Activated naive CD8-positive, alpha-beta T cell treated with anti-CD3 and anti-CD28 coated beads, Interleukin-2, amount 50 U/mL, for 24 hours (primary cell): ENCODE measurements around the gene SYCN.
A peak's percentile ranks its signal among the peaks of the same experiment; 100 is the strongest.

Experiments used
- ATAC-seq: fragments of 150-1000 bp; cut with Tn5 transposase; one replicate; pipeline ENCODE4 v1.10.0; 2021
- DNase-seq: peaks from one replicate; pipeline ENCODE4 v3.0.0; 2021
- H3K27ac Mint-ChIP-seq: one replicate; pipeline ENCODE4 v1.8.0; 2021; ENCODE audit warnings: mild to moderate bottlenecking, mixed read lengths
- H3K27me3 Mint-ChIP-seq: one replicate; pipeline ENCODE4 v1.8.0; 2021; ENCODE audit warnings: mixed read lengths
- H3K36me3 Mint-ChIP-seq: one replicate; pipeline ENCODE4 v1.8.0; 2021; ENCODE audit warnings: low read depth, mixed read lengths
- H3K4me1 Mint-ChIP-seq: one replicate; pipeline ENCODE4 v1.8.0; 2021; ENCODE audit warnings: mixed read lengths
- H3K4me3 Mint-ChIP-seq: one replicate; pipeline ENCODE4 v1.8.0; 2021; ENCODE audit warnings: mild to moderate bottlenecking, moderate library complexity, mixed read lengths
- H3K9me3 Mint-ChIP-seq: one replicate; pipeline ENCODE4 v1.8.0; 2021; ENCODE audit warnings: mixed read lengths

Gene SYCN

DNA sequence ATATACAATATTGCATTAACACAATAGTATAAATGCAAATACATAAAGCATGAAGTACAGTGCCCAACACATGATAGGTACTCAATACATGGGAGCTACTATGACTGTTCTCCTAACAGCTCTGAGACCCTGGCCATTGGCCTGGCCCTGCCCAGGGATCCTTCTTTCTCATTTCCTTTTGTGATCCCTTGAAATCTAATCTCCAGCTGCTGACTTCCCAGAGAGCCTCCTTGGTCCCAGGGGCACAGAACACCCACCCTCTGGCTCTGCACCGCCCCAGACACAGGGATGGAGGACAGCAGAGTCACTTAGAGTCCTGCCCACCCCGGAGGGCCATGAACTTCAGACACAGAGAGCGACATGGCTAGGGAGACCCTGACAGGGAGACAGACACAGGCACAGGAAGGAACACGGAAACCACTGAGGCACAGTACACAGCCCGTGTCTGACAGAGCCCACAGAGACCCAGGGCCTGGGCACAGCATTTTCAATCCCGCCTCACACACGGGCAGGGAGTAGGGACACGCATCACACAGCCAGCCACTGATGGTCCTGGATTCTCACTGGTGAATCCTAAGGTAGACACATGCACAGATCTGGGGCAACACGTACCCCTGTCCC, 4.2 kb upstream of the SYCN start:
- no peak for ATAC-seq

GRCh38 chr19:39207293-39207836, 3.3 kb upstream of the SYCN start:
- H3K27ac Mint-ChIP-seq, result no peak overlapping the region
- DNase-seq (no peak), ATAC-seq (no peak)
- no peak overlapping the region for H3K4me3 Mint-ChIP-seq
- no peaks in the 10 kb centered on the region for H3K9me3 Mint-ChIP-seq
- no peaks in the 10 kb centered on the region for H3K4me1 Mint-ChIP-seq
- H3K27me3 Mint-ChIP-seq, result peaks cover 21% of the 10 kb centered on the region
- no peaks in the 10 kb centered on the region for H3K36me3 Mint-ChIP-seq

More for the DNA sequence above, 4.2 kb upstream of the SYCN start:
- Mint-ChIP-seq H3K27ac (no peak overlapping the region), H3K4me1 (no peaks in the 10 kb centered on the region), H3K4me3 (no peak overlapping the region), H3K27me3 (peaks cover 12% of the 10 kb centered on the region), H3K9me3 (no peaks in the 10 kb centered on the region), H3K36me3 (no peaks in the 10 kb centered on the region)
- DNase-seq, result no peak

DNA sequence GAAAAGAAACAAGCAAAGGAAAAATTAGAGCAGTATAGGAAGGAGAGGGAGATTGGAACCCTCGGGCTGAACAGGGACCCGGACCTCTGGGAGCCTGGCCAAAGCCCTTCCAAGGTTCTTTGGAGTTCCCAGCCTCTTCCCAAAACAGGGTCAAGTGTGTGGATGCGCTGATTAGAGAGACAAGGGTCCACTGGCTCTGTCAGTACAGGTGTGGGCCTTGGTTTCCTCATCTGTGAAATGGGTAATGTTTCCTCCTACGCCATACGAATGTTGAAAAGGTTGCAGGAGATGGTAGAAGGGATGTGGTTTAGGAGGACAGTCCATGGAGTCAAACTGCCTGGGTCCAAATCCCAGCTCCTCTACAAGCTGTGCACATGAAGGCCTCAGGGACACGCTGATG, 2.1 kb upstream of the SYCN start:
- ATAC-seq (no peak), DNase-seq (no peak)
- H3K27me3 Mint-ChIP-seq, result peaks cover 33% of the 10 kb centered on the region
- H3K4me3 Mint-ChIP-seq, result no peak overlapping the region
- no peaks in the 10 kb centered on the region for H3K9me3 Mint-ChIP-seq
- no peaks in the 10 kb centered on the region for H3K36me3 Mint-ChIP-seq
- H3K27ac Mint-ChIP-seq, result no peak overlapping the region
- H3K4me1 Mint-ChIP-seq, result no peaks in the 10 kb centered on the region

GRCh38 chr19:39205449-39205764, 1.3 kb upstream of the SYCN start:
- H3K9me3 Mint-ChIP-seq, result no peaks in the 10 kb centered on the region
- DNase-seq, result no peak
- no peak for ATAC-seq
- H3K4me1 Mint-ChIP-seq, result no peaks in the 10 kb centered on the region
- no peak overlapping the region for H3K4me3 Mint-ChIP-seq
- H3K27me3 Mint-ChIP-seq, result peaks cover 40% of the 10 kb centered on the region
- no peak overlapping the region for H3K27ac Mint-ChIP-seq
- H3K36me3 Mint-ChIP-seq, result no peaks in the 10 kb centered on the region

- H3K4me1 Mint-ChIP-seq, result no peaks in the 10 kb centered on the region
- peaks cover 53% of the 10 kb centered on the region for H3K27me3 Mint-ChIP-seq
- no peak for DNase-seq
- no peak overlapping the region for H3K4me3 Mint-ChIP-seq
- H3K27ac Mint-ChIP-seq, result no peak overlapping the region
- H3K9me3 Mint-ChIP-seq, result no peaks in the 10 kb centered on the region
- no peak for ATAC-seq
- no peaks in the 10 kb centered on the region for H3K36me3 Mint-ChIP-seq
Observed at GRCh38 chr19:39202998-39203355, 1.1 kb downstream of the SYCN start.

DNA sequence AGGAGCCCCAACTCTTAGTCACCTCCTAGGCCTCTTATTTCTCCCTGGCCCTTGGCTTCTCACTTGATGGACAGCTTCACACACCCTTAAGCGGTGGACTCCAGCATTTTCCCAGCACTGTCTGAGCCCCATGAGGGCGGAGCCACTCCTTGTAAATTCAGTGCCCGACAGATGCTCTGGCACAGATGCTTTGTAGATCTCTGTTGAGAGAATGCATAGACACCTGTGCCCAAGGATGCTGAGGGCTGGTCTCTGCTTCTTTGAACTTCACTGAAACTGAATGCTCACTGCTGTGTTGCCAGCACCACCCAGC, 3.3 kb downstream of the SYCN start:
- no peak overlapping the region for H3K27ac Mint-ChIP-seq
- no peak overlapping the region for H3K4me3 Mint-ChIP-seq
- peaks cover 69% of the 10 kb centered on the region for H3K27me3 Mint-ChIP-seq
- peaks cover 8% of the 10 kb centered on the region for H3K4me1 Mint-ChIP-seq
- H3K9me3 Mint-ChIP-seq, result no peaks in the 10 kb centered on the region
- ATAC-seq (no peak), DNase-seq (no peak)
- no peaks in the 10 kb centered on the region for H3K36me3 Mint-ChIP-seq

DNA sequence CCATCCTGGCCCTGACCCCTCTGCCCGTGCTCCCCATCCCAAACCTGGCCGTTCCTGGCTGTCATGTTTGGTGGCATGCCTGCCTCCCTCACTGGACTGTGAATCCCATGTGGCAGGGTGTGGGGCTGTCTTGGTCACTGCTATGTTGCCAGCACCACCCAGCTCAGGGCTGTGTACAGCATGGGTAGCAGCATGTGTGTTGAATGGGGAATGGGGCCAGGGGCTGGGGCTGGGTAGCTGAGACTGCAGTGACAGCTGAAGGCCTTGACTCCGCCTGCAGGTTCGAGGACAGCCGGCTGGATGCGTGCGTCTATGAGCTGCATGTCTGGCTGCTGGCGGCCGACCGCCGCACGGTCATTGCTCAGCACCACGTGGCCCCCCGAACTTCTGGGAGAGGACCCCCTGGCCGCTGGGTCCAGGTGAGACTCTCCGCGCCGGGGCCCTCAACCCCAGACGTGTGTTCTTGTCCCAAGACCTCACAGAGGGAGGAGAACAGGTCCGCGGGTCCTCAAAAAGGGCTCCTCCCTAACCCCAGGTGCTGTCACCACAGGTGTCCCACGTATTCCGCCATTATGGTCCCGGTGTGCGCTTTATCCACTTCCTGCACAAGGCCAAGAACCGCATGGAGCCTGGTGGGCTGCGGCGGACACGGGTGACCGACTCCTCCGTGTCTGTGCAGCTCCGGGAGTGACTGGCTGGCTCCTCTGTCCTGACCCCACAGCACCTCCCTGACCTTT, 3.8 kb downstream of the SYCN start:
- no peaks in the 10 kb centered on the region for H3K9me3 Mint-ChIP-seq
- H3K27me3 Mint-ChIP-seq, result peaks cover 73% of the 10 kb centered on the region
- no peak overlapping the region for H3K4me3 Mint-ChIP-seq
- DNase-seq (no peak), ATAC-seq (no peak)
- peaks cover 12% of the 10 kb centered on the region for H3K4me1 Mint-ChIP-seq
- no peaks in the 10 kb centered on the region for H3K36me3 Mint-ChIP-seq
- H3K27ac Mint-ChIP-seq, result no peak overlapping the region

DNA sequence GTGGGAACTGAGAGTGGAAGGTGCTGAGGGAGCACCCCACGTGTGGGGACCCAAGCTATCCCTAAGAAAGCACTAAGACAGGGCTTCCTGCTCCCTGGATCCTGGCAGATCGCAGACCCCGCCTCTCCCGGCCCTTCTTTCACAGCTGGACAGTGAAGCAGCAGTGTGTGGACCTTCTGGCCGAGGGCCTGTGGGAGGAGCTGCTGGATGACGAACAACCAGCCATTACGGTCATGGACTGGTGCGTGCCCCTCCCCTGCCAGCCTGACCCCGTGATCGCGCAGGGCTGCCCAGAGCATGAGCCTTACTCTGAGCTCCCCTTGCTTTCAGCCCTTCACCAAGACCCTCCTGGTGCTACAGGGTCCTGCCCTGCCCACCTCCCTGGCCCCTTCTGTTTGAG, 5.0 kb downstream of the SYCN start:
- no peak for DNase-seq
- H3K27ac Mint-ChIP-seq, result no peak overlapping the region
- H3K9me3 Mint-ChIP-seq, result no peaks in the 10 kb centered on the region
- peaks cover 75% of the 10 kb centered on the region for H3K27me3 Mint-ChIP-seq
- ATAC-seq, result no peak
- no peaks in the 10 kb centered on the region for H3K36me3 Mint-ChIP-seq
- no peak overlapping the region for H3K4me3 Mint-ChIP-seq
- peaks cover 13% of the 10 kb centered on the region for H3K4me1 Mint-ChIP-seq

DNA sequence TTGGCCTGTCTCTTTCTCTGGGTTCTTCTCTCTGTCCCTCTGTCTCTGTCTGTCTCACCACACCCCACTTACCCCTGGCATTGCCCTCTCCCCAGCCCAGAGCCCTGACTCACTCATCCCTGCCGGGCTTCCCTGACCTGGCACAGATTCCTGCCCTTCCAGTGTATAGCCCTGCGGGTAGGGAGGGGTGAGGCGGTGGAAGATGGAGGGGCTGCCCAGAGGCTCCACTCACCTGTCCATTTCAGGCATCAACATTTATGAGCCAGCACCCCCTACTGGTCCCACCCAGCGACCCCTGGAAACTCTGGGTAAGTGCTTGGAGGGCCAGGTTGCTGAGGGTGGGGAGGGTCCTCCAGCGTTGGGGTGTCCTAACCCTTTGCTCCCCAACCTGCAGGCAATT, 6.3 kb downstream of the SYCN start:
- H3K36me3 Mint-ChIP-seq, result no peaks in the 10 kb centered on the region
- DNase-seq (no peak), ATAC-seq (no peak)
- H3K4me1 Mint-ChIP-seq, result peaks cover 13% of the 10 kb centered on the region
- H3K4me3 Mint-ChIP-seq, result no peak overlapping the region
- peaks cover 71% of the 10 kb centered on the region for H3K27me3 Mint-ChIP-seq
- H3K27ac Mint-ChIP-seq, result no peak overlapping the region
- no peaks in the 10 kb centered on the region for H3K9me3 Mint-ChIP-seq

- H3K4me1 Mint-ChIP-seq, result peaks cover 13% of the 10 kb centered on the region
- H3K27ac Mint-ChIP-seq, result no peak within 1 kb of the TSS
- H3K27me3 Mint-ChIP-seq, result peaks cover 64% of the 10 kb centered on the region
- ATAC-seq (no peak), DNase-seq (peak; percentile 8)
- no peaks in the 10 kb centered on the region for H3K9me3 Mint-ChIP-seq
- H3K4me3 Mint-ChIP-seq, result peak within 1 kb of the TSS; percentile 41
- no peaks in the 10 kb centered on the region for H3K36me3 Mint-ChIP-seq
Observed at GRCh38 chr19:39196860-39197562, 7.1 kb downstream of the SYCN start, which contains the start of gene NCCRP1. Gene NCCRP1 (plus strand): TSS chr19:39196964. CDS start chr19:39196983, 19 bp downstream.

GRCh38 chr19:39196320-39196719, 7.7 kb downstream of the SYCN start:
- ATAC-seq, result no peak
- no peak overlapping the region for H3K27ac Mint-ChIP-seq
- peaks cover 13% of the 10 kb centered on the region for H3K4me1 Mint-ChIP-seq
- H3K9me3 Mint-ChIP-seq, result no peaks in the 10 kb centered on the region
- peaks cover 58% of the 10 kb centered on the region for H3K27me3 Mint-ChIP-seq
- no peak for DNase-seq
- H3K36me3 Mint-ChIP-seq, result no peaks in the 10 kb centered on the region
- H3K4me3 Mint-ChIP-seq, result no peak overlapping the region

DNA sequence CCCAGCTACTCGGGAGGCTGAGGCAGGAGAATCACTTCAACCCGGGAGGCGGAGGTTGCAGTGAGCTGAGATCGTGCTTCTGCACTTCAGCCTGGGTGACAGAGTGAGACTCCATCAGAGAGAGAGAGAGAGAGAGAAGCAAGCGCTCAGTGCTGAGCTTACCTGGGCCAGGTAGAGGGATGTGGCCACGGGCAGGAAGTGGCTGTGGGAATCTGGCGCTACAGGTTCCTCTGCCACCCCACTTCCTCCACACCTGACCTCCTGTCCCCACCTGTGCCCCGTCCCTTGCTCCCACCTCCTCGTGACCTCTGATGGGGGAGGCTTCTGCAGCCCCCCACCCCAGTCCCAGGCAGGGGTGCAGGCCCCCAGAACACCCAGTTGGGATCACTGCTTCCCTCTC, 8.3 kb downstream of the SYCN start:
- DNase-seq (no peak), ATAC-seq (no peak)
- no peak overlapping the region for H3K27ac Mint-ChIP-seq
- H3K4me1 Mint-ChIP-seq, result peaks cover 13% of the 10 kb centered on the region
- peaks cover 54% of the 10 kb centered on the region for H3K27me3 Mint-ChIP-seq
- no peaks in the 10 kb centered on the region for H3K36me3 Mint-ChIP-seq
- H3K9me3 Mint-ChIP-seq, result no peaks in the 10 kb centered on the region
- H3K4me3 Mint-ChIP-seq, result no peak overlapping the region

GRCh38 chr19:39194832-39195542, 9.1 kb downstream of the SYCN start:
- no peak overlapping the region for H3K4me3 Mint-ChIP-seq
- H3K27ac Mint-ChIP-seq, result no peak overlapping the region
- H3K27me3 Mint-ChIP-seq, result peaks cover 51% of the 10 kb centered on the region
- H3K36me3 Mint-ChIP-seq, result no peaks in the 10 kb centered on the region
- no peak for DNase-seq
- H3K9me3 Mint-ChIP-seq, result no peaks in the 10 kb centered on the region
- H3K4me1 Mint-ChIP-seq, result peaks cover 13% of the 10 kb centered on the region
- ATAC-seq, result no peak

GRCh38 chr19:39193803-39194202, 10.3 kb downstream of the SYCN start:
- peaks cover 50% of the 10 kb centered on the region for H3K27me3 Mint-ChIP-seq
- peaks cover 13% of the 10 kb centered on the region for H3K4me1 Mint-ChIP-seq
- H3K9me3 Mint-ChIP-seq, result no peaks in the 10 kb centered on the region
- no peak overlapping the region for H3K27ac Mint-ChIP-seq
- H3K36me3 Mint-ChIP-seq, result no peaks in the 10 kb centered on the region
- no peak for ATAC-seq
- no peak overlapping the region for H3K4me3 Mint-ChIP-seq
- DNase-seq, result no peak

DNA sequence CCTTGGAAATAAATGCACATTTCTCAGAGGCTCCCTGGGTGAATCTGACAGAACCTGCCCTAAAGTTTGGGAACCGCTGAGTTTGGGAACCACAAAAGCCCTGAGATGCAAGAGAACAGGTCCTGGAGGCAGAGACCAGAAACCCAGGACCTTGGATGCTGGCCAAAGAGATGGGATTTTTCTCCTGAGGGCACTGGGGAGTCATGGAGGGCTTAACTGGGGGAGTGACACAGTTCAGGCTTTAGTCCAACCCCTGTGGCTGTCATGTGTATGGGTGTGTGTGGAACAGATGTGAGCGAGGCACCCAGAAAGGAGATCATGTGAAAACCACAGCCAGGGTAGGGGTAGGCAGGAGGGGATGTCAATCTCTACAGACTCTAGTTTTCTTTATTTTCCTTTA, 11.2 kb downstream of the SYCN start:
- Mint-ChIP-seq H3K27me3 (peaks cover 43% of the 10 kb centered on the region), H3K36me3 (no peaks in the 10 kb centered on the region), H3K4me3 (no peak overlapping the region), H3K9me3 (no peaks in the 10 kb centered on the region), H3K27ac (no peak overlapping the region), H3K4me1 (peaks cover 13% of the 10 kb centered on the region)
- ATAC-seq (no peak), DNase-seq (no peak)
